Kidney (tissue), 14 donors: Measurements from ENCODE around the gene AHCTF1. TPM values are rescaled to one million over a fixed set of nuclear protein-coding genes. Genes with fewer than 3 reads are reported as not detected.
A peak's percentile ranks its signal among the peaks of the same experiment; 100 is the strongest.

ENCODE experiments used
- DNase-seq, 5 donors: peaks; one replicate each; pipeline ENCODE4 v3.0.0-alpha.2; 2013 to 2020
- FAIRE-seq: peaks from 2 replicates; lab custom pipeline; 2012; peaks lifted over from hg19 to GRCh38; lab: Jason Lieb, UNC
- H3K27ac ChIP-seq, 2 donors: one replicate each; pipeline ENCODE4 v1.7.0; 2013; ENCODE audit warnings: low read depth in 2 of 2, low read length in 2 of 2, inconsistent platforms in 1 of 2
- H3K27me3 ChIP-seq: one replicate; pipeline ENCODE4 v1.7.1; 2013; ENCODE audit warnings: low read length, inconsistent platforms; ENCODE audit not compliant: control insufficient read depth, insufficient read depth
- H3K36me3 ChIP-seq, 3 donors: one replicate each; pipeline versions ENCODE4 v1.7.0 to v1.7.1; 2013; ENCODE audit warnings: low read length in 3 of 3, control low read depth in 1 of 3, inconsistent platforms in 1 of 3; ENCODE audit not compliant: insufficient read depth in 3 of 3, control insufficient read depth in 2 of 3
- H3K4me1 ChIP-seq, 3 donors: one replicate each; pipeline versions ENCODE4 v1.7.0 to v1.7.1; 2013; ENCODE audit warnings: low read length in 3 of 3, inconsistent platforms in 1 of 3, low read depth in 1 of 3; ENCODE audit not compliant: control insufficient read depth in 2 of 3, insufficient read depth in 2 of 3
- H3K4me3 ChIP-seq, 3 donors: one replicate each; pipeline versions ENCODE4 v1.7.0 to v1.8.1; 2013; ENCODE audit warnings: low read length in 3 of 3, control low read depth in 1 of 3, inconsistent platforms in 1 of 3
- H3K9ac ChIP-seq, 3 donors: one replicate each; pipeline versions ENCODE4 v1.7.0 to v1.7.1; 2013; ENCODE audit warnings: low read length in 3 of 3, control low read depth in 1 of 3, inconsistent platforms in 1 of 3
- H3K9me3 ChIP-seq, 3 donors: one replicate each; pipeline versions ENCODE4 v1.7.0 to v1.7.1; 2013; ENCODE audit warnings: low read length in 3 of 3, control low read depth in 1 of 3, inconsistent platforms in 1 of 3; ENCODE audit not compliant: control insufficient read depth in 2 of 3, insufficient read depth in 1 of 3
- CTCF ChIP-seq: IDR thresholded peaks from 3 replicates; pipeline ENCODE4 v1.5.1; 2012; ENCODE audit warnings: mild to moderate bottlenecking, moderate library complexity, borderline replicate concordance; ENCODE audit not compliant: insufficient read depth; ENCODE audit errors: extremely low read depth
- intact Hi-C: fragments of 100-400 bp; cut with DNase I; formaldehyde crosslinking; loops from one replicate; pipeline ENCODE4 v1.11.1; 2022
- polyA plus RNA-seq: library from polyadenylated mRNA; stranded (reverse); fragments of 350-450 nt; fragmentation: Illumina TruSeq; extraction: RNeasy Lipid Tissue Mini Kit (QIAGEN cat#74804); gene quantifications from one replicate; pipeline ENCODE4 v1.2.3, GENCODE V29; 2014; ENCODE audit warnings: low read depth, low replicate concordance; ENCODE audit not compliant: insufficient read depth
- total RNA-seq: library from RNA; stranded (reverse); fragmentation: NEBNext Ultra II Directional; extraction: Animal tissue kit (Norgen Biotek cat#: 25700); gene quantifications from one replicate; pipeline ENCODE4 v1.2.1, GENCODE V29; 2021
- donor health status: control.
- donor health status: control.
- donor health status: control.
- donor health status: control.
- donor health status: control.
- donor health status: DM: yes; HTN: yes; CAD: no.
- donor health status: Normal renal cell carcinoma (clear cell type).

AHCTF1 gene
- total and polyA plus RNA-seq, 2 donors from 2014 or later: 5.2 to 30.1 TPM

DNA sequence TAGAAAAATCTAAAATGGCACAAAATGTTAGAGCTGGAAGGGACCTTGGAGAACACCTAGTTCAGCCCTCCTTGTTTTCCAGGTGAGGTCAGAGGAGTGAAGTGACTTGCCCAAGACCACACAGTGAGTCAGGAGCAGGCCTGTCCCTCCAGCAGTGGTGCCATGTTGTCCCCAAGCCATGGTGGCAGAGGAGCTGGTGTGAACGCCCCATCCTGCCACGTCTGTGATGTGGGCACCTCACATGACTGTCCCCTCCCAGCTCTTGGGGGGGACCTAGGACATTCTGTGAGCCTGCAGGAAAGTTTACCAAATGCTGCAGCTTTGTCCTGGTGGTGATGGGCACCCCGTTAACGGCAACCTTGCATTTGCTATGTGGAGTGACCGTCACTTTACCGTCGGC lies 141.4 kb downstream of the AHCTF1 start:
- no peak overlapping the region for H3K9ac ChIP-seq
- H3K4me3 ChIP-seq: no peak overlapping the region
- no peaks in the 10 kb centered on the region for H3K36me3 ChIP-seq
- FAIRE-seq (no peak), DNase-seq (peak in 2 of 5 donors; percentile 6 to 35)
- intact Hi-C loops: no loop called here
- no peak overlapping the region for H3K27ac ChIP-seq
- peaks cover 0 to 2% (median 0%) of the 10 kb centered on the region in 3 donors for H3K9me3 ChIP-seq
- H3K27me3 ChIP-seq: no peaks in the 10 kb centered on the region
- peaks cover 0 to under 1% (median 0%) of the 10 kb centered on the region in 3 donors for H3K4me1 ChIP-seq
- no peak for TF ChIP-seq CTCF

DNA sequence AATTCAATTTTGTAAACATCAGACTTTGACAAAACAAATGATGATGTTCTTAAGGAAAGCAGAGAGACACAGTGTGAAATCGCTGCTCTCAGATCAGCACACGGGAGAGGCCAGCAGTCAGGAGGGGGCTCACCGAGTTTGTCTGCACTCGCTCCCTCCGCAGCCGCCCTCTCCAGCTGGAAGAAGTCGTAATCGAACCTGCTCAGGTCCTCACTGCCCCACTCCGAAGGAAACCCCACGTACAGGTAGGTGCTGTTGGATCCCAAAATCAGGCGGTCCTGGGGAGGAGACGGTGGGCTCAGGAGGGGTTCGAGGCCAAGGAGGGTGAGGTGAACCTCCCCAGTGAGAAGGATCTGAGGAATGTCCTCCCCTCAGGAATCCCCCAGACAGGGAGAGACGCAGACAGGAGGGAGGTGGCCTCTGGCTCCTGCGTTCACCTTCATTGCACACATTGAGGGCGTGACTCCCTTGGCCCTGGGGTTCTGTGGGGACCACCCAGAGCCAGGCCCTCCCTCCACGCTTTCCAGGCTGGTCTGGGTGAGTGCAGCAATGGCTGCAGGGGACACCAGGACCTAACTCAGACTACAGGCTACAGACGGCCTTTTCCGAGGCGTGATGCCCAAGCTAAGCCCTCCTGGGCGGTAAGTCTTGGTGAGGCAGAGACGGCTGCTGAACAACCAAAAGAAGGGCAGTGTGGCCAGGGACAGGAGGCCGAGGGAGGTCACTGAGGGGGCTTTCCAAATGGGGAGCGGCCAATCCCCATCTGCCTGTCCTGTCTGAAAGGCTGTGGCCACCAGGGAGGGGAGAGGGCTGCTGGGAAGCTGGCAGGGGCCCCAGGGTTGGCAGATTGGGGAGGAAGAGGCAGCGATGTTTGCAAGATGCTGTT lies 142.1 kb downstream of the AHCTF1 start:
- Histone ChIP-seq H3K4me1 (peaks cover 0 to 3% (median 0%) of the 10 kb centered on the region in 3 donors), H3K9me3 (peaks cover 0 to 2% (median 0%) of the 10 kb centered on the region in 3 donors), H3K9ac (no peak overlapping the region), H3K27me3 (no peaks in the 10 kb centered on the region), H3K36me3 (no peaks in the 10 kb centered on the region), H3K27ac (no peak overlapping the region), H3K4me3 (peak overlapping the region in 1 of 3 donors; percentile 11)
- DNase-seq (peak in 4 of 5 donors; percentile 63 to 75 (median 66)), FAIRE-seq (no peak)
- intact Hi-C loops: no loop called here
- no peak for TF ChIP-seq CTCF

Other genes with a start within 250 kb of the AHCTF1 start
- gene SCCPDH, start 207.5 kb downstream of the AHCTF1 start, total RNA-seq: 37.2 TPM
- gene SCCPDH, start 207.5 kb downstream of the AHCTF1 start, polyA plus RNA-seq: 48.6 TPM
- gene ZNF695, start 76.1 kb upstream of the AHCTF1 start, total RNA-seq: 0.44 TPM
- not detected for gene ZNF695, start 76.1 kb upstream of the AHCTF1 start, polyA plus RNA-seq
- 2.9 TPM for gene ZNF670, start 146.9 kb upstream of the AHCTF1 start, total RNA-seq
- gene ZNF670, start 146.9 kb upstream of the AHCTF1 start, polyA plus RNA-seq: 2.0 TPM
- 7.8 TPM for gene ZNF669, start 172.4 kb upstream of the AHCTF1 start, total RNA-seq
- 4.2 TPM for gene ZNF669, start 172.4 kb upstream of the AHCTF1 start, polyA plus RNA-seq
- gene ZNF124, start 240.1 kb upstream of the AHCTF1 start, total RNA-seq: 45.7 TPM
- gene ZNF124, start 240.1 kb upstream of the AHCTF1 start, polyA plus RNA-seq: 2.5 TPM